GM11168 (cell line): ENCODE measurements around the gene CCDC149.

Experiments
- in situ Hi-C: fragments of 300-500 bp; cut with MboI; formaldehyde crosslinking; loops from one replicate; pipeline ENCODE4 v1.12.0; 2022; ENCODE audit warnings: low sequenced_read_pairs; ENCODE audit not compliant: unreplicated experiment

Gene CCDC149

GRCh38 chr4:24846716-24847115, 66.1 kb downstream of the CCDC149 start:
- in situ Hi-C loops, result no loop called here

GRCh38 chr4:24845902-24846301, 66.9 kb downstream of the CCDC149 start:
- in situ Hi-C loops, result no loop called here

DNA sequence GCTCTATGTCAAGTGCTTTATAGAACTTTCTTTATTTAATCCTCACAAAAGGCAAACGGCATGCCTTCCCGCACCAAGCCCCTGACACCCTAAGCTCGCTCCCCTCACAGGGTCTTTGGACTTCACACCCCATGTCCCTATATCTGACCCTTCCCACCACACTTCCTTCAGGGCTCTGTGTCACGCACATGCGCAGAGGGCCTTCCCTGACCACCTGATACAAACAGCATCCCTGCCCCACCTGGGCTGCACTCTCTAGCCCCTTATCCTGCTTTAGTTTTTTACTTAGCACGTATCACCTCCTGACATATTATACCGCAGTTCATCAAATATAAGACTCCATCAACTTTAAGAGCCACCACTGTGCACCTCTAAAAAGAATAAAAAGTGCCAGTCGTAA, 67.7 kb downstream of the CCDC149 start:
- in situ Hi-C loops, result no loop called here

- in situ Hi-C loops, result no loop called here
These were observed 69.7 kb downstream of the CCDC149 start for GRCh38 chr4:24843096-24843495.

GRCh38 chr4:24842356-24842755, 70.5 kb downstream of the CCDC149 start:
- in situ Hi-C loops, result no loop called here

- in situ Hi-C loops, result no loop called here
These were observed 71.9 kb downstream of the CCDC149 start for GRCh38 chr4:24840826-24841543.

DNA sequence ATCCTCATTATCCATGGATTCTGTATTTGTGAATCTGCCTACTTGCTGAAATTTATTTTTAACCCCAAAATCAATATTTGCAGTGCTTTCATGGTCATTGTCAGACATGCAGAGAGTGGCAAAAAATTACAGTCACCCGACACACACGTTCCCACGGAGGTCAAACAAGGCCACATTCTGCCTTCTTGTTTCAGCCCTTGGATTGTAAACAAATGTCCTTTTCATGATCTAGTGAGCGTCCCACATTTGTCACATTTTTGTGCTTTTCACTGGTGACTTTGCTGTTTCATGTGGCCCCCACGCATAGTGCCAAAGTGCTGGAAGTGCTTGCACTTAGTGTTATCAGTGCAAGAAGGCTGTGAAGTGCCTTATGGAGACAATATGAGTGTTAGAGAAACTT, 72.5 kb downstream of the CCDC149 start:
- in situ Hi-C loops, result no loop called here

- in situ Hi-C loops, result no loop called here
These were observed 75.1 kb downstream of the CCDC149 start for GRCh38 chr4:24837781-24838180.

DNA sequence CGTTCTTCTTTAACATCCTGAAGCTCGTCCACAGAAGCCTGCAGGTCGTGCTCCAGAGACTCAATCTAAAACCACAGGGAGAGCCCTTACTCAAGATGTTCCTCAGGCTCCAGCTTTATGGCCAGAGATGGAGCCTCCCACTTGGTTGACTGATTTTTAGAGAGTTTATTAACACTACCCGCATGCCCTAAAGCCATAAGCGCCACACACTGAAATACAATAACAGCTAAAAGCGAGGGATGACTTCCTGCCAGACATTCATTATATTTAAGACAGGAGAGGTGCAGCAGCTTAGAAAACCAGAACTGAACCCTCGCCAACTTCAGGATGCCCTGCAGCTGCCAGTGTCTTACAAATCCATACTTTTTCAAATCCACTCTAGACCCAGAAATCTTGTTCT, 75.5 kb downstream of the CCDC149 start:
- in situ Hi-C loops, result no loop called here

DNA sequence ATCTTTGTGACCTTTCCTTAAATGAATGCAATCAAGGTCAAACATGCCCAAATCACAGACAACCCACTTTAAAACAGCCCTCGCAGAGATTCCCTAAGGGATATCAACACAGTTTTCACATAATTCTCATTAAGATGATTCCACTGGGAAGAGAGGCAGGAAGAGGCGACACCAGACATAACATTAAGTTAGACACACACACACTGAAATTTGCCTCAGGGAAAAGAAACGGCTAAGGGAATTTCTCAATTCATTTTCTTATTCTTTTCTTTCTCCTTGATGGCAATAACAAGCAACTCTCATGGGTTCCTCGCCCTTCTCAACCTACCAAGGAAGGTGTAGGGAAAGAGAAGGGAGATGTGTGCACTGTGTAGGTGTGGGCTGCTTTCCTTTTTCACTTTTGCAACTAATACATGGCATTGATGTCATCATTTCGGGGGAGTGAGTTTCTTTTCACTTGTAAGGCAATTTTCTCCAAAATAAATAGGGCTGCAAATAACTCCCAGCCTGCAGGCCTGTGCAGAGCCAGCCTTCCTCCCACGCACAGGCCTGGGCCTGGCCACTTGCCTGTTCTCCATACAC, 76.1 kb downstream of the CCDC149 start:
- in situ Hi-C loops, result no loop called here

DNA sequence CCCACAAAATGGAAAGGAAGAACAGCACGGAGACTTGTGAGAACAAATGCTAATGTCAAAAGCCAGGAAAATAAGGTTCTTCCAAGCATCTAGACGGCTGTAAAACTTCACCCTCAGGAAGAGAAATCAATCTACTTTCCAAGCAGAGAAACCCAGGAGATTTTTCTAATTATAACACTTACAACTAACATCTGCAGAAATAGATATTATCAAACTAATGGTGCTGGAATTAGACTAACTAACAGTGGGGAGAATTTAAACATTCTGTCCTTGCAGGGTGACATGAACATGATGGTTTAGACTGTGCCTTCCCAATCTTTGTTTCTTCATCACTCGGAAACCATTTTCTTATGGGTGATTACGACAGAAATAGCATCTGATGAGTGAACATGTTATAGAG, 77.1 kb downstream of the CCDC149 start:
- in situ Hi-C loops, result no loop called here

DNA sequence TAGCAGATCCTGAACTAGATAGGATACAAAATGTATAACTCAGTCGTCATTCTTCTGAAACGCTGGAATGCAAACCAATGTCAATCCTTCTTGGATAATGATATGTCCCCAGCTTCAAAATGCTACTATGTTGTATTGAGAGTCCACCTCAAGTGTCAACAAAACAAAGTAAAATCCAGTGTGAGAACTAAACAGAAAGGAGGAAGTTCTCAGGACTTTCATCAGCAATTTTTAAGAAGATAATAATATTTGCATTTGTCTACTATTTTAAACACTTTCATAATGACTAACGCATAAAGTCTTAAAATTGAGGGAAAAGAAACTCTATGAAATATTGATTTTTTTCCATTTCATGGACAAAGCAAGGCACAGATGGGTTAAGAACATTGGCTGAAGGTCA, 81.2 kb downstream of the CCDC149 start:
- in situ Hi-C loops, result no loop called here

- in situ Hi-C loops, result no loop called here
These were observed 88.1 kb downstream of the CCDC149 start for GRCh38 chr4:24824720-24825119.

DNA sequence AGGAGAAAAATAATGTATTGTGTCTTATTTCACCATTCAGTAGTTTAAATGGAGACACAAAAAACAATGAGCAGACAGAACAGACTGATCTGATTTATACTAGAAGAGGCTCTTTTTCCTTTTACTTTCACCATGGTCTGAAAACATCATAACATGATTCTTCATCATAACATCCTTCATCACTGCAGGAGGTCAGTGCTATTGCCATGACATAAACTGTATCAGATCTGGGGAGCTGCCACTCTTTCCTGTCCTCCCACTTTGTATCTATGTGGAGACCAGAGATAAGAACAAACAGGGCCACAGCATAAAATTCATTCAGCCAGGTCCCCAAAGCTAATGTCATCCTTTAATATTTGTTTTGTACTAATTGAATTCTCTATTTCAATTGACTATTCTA, 92.3 kb downstream of the CCDC149 start:
- in situ Hi-C loops, result no loop called here

DNA sequence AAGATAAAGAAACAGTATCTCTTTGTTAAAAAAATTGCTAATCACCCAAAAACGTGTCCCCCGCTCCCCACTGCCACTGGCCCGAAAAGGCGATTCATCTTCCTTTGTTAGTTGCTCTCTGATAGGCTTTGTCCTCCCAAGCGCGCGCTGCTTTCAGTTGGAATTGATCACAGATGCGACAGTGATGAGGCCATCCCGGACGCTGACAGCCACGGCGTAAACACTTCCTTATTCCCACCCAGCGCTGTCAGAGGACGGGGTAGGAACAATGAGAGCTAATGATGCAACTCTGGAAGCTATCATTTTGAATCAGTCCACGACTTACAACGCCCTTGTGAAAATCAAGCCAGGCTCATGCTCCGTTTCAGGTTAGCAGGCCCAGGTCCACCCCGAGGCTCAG, 96.0 kb downstream of the CCDC149 start:
- in situ Hi-C loops, result no loop called here

- in situ Hi-C loops, result no loop called here
These were observed 99.1 kb downstream of the CCDC149 start for GRCh38 chr4:24813732-24814131.

DNA sequence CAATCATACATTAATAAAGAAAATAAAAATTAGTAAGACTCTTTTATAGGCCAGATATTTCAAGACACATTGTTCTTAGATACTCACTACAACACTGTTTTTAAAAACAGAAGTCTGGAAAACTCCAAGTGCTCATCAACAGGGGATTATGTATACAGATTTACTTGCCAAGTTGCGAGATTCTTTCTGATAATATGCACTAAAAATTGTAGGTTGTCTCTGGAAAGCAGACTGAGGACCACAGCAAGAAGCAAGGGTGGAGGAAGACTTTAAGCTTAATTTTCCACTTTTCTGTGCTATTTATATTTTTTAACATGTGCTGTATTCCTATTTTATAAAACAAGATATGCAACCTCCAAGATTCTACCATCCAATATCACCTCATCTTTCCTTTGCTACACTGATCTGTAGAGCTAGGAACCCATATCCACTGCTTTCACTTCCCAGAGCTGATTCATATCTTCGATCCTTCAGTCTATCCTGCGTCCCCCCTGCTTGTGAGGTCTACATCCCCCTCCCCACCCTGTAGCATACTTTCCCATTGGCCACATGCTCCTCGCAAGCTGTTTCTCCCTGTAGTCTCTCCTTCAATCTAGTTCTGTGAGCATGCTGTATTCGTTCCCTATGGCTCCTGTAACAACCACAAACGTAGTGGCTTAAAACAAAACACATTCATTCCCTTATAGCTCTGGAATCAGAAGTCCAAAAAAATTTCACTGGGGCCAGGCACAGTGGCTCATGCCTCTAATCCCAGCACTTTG, 101.8 kb downstream of the CCDC149 start:
- in situ Hi-C loops, result no loop called here

DNA sequence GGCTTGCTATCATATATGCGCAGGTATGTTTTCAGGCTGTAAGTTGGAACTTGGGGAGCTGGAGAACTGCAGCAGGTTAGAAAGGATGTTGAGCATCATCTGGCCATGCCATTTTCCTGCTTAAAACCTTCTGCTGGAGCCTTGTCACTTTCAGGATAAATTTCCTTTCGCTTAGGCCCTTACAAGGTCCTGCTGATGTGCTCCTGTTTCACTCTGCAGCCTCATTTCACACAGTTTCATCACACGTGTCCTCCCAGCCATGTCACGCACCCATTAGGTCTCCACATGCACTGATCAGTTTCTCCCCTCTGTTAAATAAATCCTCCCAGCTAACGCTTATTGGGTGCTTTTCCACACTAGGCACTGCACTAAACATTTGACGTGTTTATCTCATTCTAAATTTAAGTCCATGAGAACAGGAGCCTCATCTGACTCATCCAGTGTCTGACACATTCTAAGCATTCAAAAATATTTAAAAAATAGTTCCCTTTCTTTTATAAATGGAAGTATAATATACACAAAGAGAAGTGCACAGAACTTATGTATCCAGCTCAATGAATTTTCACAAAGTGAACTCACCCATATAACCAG, 102.9 kb downstream of the CCDC149 start:
- in situ Hi-C loops, result no loop called here

- in situ Hi-C loops, result no loop called here
These were observed 103.5 kb downstream of the CCDC149 start for GRCh38 chr4:24809376-24809775.

DNA sequence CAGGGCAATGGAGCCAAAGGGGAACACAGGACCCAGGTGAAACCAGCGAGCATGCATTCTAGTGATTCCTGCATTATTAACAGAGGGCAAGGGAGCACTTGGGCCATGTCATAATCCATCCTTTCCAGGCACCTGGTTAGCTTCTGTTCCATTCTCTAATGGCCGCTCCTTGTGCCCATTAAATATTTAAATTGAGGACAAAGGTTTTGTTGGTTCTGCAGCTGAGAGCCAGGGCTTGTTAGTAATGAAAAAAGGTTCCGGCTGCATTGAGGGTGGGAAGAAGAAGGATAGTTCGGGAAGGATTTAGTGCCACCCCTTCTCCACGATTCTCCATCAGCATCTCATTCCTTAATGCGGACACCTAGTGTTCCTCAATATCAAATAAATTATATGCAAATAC, 103.9 kb downstream of the CCDC149 start:
- in situ Hi-C loops, result no loop called here

GRCh38 chr4:24808261-24808660, 104.6 kb downstream of the CCDC149 start:
- in situ Hi-C loops, result no loop called here
